BE2C (cell line): ENCODE measurements around the gene DPF3.

Source experiments
- DNase-seq: peaks from one replicate; pipeline ENCODE4 v3.0.0-alpha.2; 2020
- H3K27me3 ChIP-seq: fragments of 250-450 bp; sonication (Bioruptor Pico); 2 replicates; pipeline ENCODE4 v1.5.1; 2020; ENCODE audit warnings: mild to moderate bottlenecking
- H3K36me3 ChIP-seq: fragments of 250-450 bp; sonication (Bioruptor Pico); 2 replicates; pipeline ENCODE4 v1.5.1; 2020; ENCODE audit warnings: mild to moderate bottlenecking
- H3K4me1 ChIP-seq: fragments of 250-450 bp; sonication (Bioruptor Pico); 2 replicates; pipeline ENCODE4 v1.5.1; 2020
- H3K4me3 ChIP-seq: 2 replicates; pipeline ENCODE4 v1.5.1; 2011; ENCODE audit warnings: low read depth, low read length
- H3K9me3 ChIP-seq: fragments of 250-450 bp; sonication (Bioruptor Pico); 2 replicates; pipeline ENCODE4 v1.5.1; 2020
- CTCF ChIP-seq: IDR thresholded peaks from 2 replicates; pipeline ENCODE4 v1.5.1; 2012; ENCODE audit warnings: mild to moderate bottlenecking, low read depth, low read length

Gene DPF3

GRCh38 chr14:72673179-72673578 is 220.7 kb downstream of the DPF3 start:
- no peak overlapping the region for H3K4me3 ChIP-seq
- no peaks in the 10 kb centered on the region; the same call in 1 of the 2 replicates for H3K9me3 ChIP-seq
- peaks cover 3% of the 10 kb centered on the region; the same call in 1 of the 2 replicates for H3K4me1 ChIP-seq
- TF ChIP-seq CTCF = no peak
- DNase-seq = no peak
- H3K27me3 ChIP-seq = no peaks in the 10 kb centered on the region
- H3K36me3 ChIP-seq = peaks cover 14% of the 10 kb centered on the region

- no peaks in the 10 kb centered on the region for H3K27me3 ChIP-seq
- H3K4me1 ChIP-seq = no peaks in the 10 kb centered on the region; the same call in 1 of the 2 replicates
- no peak for TF ChIP-seq CTCF
- H3K36me3 ChIP-seq = peaks cover 5% of the 10 kb centered on the region
- DNase-seq = no peak
- no peaks in the 10 kb centered on the region for H3K9me3 ChIP-seq
- no peak overlapping the region for H3K4me3 ChIP-seq
Observed at GRCh38 chr14:72666610-72667009, 227.3 kb downstream of the DPF3 start.

GRCh38 chr14:72665259-72665658 is 228.6 kb downstream of the DPF3 start:
- Histone ChIP-seq H3K4me1 (no peaks in the 10 kb centered on the region; the same call in 1 of the 2 replicates), H3K9me3 (no peaks in the 10 kb centered on the region), H3K4me3 (no peak overlapping the region), H3K36me3 (peaks cover 9% of the 10 kb centered on the region), H3K27me3 (no peaks in the 10 kb centered on the region)
- no peak for TF ChIP-seq CTCF
- no peak for DNase-seq

- no peak for DNase-seq
- Histone ChIP-seq H3K9me3 (no peaks in the 10 kb centered on the region), H3K4me1 (no peaks in the 10 kb centered on the region; the same call in 1 of the 2 replicates), H3K4me3 (no peak overlapping the region), H3K36me3 (peaks cover 9% of the 10 kb centered on the region), H3K27me3 (no peaks in the 10 kb centered on the region)
- no peak for TF ChIP-seq CTCF
Observed at GRCh38 chr14:72664651-72665050, 229.2 kb downstream of the DPF3 start.

GRCh38 chr14:72663956-72664650 is 229.8 kb downstream of the DPF3 start:
- no peak for DNase-seq
- H3K9me3 ChIP-seq = no peaks in the 10 kb centered on the region

More at GRCh38 chr14:72663956-72664650, 229.8 kb downstream of the DPF3 start:
- peaks cover 9% of the 10 kb centered on the region for H3K36me3 ChIP-seq
- H3K4me1 ChIP-seq = no peaks in the 10 kb centered on the region; the same call in 1 of the 2 replicates
- no peak for TF ChIP-seq CTCF
- no peak overlapping the region for H3K4me3 ChIP-seq
- no peaks in the 10 kb centered on the region for H3K27me3 ChIP-seq
